GM18502 (cell line): ENCODE data around the gene ATP5ME.

Source experiments
- ATAC-seq: cut with Tn5 transposase; IDR thresholded peaks from one replicate; pipeline ENCODE4 v1.9.1; 2021; ENCODE audit warnings: mild to moderate bottlenecking; ENCODE audit not compliant: unreplicated experiment, poor library complexity

ATP5ME gene

GRCh38 chr4:624705-625590 is 49.1 kb downstream of the ATP5ME start, which contains the start of gene PDE6B:
PDE6B (plus strand) TSS chr4:625573; CDS start chr4:625627, 54 bp downstream.
- ATAC-seq = no peak

- no peak for ATAC-seq
Observed at GRCh38 chr4:623914-624566, 50.0 kb downstream of the ATP5ME start.

- no peak for ATAC-seq
Observed at GRCh38 chr4:622996-623913, 50.8 kb downstream of the ATP5ME start.
